ENCODE results near the gene CDH12. TPM values are rescaled to one million over a fixed set of nuclear protein-coding genes. Genes with fewer than 3 reads are reported as not detected.

CDH12 gene
- total RNA-seq, 1 experiment from 2014 or later, result not detected

DNA sequence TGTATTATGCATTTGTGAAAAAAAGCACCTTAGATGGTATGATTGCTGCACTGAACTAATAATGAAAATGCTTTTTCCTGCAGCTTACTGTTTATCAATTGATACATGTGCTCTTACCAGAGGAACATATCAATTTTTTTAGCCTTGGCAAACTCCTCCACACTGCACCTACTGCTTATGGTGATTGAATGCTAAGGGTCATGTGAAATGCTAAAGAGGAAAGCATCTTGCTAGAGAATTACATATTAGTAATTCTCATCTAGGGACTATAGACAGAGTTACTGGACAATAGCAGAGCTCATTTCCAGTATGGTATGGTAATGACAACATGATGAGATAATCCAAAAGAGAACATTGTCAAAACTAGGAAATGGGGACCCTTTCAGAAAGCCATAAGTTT, 817.1 kb downstream of the CDH12 start:
- Histone ChIP-seq H3K27ac (ENCODE audit: low read depth, low read length) (no peak overlapping the region), H3K9me2 (ENCODE audit: insufficient read depth) (no peaks in the 10 kb centered on the region), H3K9ac (ENCODE audit: low read length) (no peak overlapping the region), H3K79me2 (ENCODE audit: insufficient read depth, low read length) (no peaks in the 10 kb centered on the region), H3K4me1 (ENCODE audit: control insufficient read depth in 1 of 2, insufficient read depth in 2 of 2, low read length in 2 of 2) (no peaks in the 10 kb centered on the region), H3K4me3 (replicated peaks in 1 of 2; ENCODE audit: low read depth in 1 of 2, low read length in 2 of 2) (no peak overlapping the region), H2AFZ (ENCODE audit: low read depth, low read length, poor library complexity, severe bottlenecking) (no peak overlapping the region), H3K4me2 (ENCODE audit: low read length) (no peak overlapping the region), H3K36me3 (ENCODE audit: control insufficient read depth in 1 of 2, insufficient read depth in 2 of 2, low read length in 2 of 2) (no peaks in the 10 kb centered on the region), H3K27me3 (ENCODE audit: insufficient read depth, low read length) (no peaks in the 10 kb centered on the region), H3K9me3 (ENCODE audit: control insufficient read depth in 1 of 2, insufficient read depth in 1 of 2, low read depth in 1 of 2, low read length in 2 of 2) (peaks cover 13 to 35% of the 10 kb centered on the region in 2 experiments; a peak in 2 of 4 replicates), H4K20me1 (ENCODE audit: insufficient read depth) (no peaks in the 10 kb centered on the region)
- POLR2A ChIA-PET, result no interaction called here
- RAD21 ChIA-PET (ENCODE audit: low non-redundant PET in 1 of 2, low total read pairs in 2 of 2, uncharacterized antibody in 2 of 2, unreplicated experiment in 2 of 2), result no interaction called here
- no peak for DNase-seq (ENCODE audit: low read depth, low spot score)
- CTCF ChIA-PET, result no interaction called here
- TF ChIP-seq, protein P1, sequence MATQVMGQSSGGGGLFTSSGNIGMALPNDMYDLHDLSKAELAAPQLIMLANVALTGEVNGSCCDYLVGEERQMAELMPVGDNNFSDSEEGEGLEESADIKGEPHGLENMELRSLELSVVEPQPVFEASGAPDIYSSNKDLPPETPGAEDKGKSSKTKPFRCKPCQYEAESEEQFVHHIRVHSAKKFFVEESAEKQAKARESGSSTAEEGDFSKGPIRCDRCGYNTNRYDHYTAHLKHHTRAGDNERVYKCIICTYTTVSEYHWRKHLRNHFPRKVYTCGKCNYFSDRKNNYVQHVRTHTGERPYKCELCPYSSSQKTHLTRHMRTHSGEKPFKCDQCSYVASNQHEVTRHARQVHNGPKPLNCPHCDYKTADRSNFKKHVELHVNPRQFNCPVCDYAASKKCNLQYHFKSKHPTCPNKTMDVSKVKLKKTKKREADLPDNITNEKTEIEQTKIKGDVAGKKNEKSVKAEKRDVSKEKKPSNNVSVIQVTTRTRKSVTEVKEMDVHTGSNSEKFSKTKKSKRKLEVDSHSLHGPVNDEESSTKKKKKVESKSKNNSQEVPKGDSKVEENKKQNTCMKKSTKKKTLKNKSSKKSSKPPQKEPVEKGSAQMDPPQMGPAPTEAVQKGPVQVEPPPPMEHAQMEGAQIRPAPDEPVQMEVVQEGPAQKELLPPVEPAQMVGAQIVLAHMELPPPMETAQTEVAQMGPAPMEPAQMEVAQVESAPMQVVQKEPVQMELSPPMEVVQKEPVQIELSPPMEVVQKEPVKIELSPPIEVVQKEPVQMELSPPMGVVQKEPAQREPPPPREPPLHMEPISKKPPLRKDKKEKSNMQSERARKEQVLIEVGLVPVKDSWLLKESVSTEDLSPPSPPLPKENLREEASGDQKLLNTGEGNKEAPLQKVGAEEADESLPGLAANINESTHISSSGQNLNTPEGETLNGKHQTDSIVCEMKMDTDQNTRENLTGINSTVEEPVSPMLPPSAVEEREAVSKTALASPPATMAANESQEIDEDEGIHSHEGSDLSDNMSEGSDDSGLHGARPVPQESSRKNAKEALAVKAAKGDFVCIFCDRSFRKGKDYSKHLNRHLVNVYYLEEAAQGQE (IDR thresholded peaks at IDR 0.05; ENCODE audit: low read depth), result no peak
- TF ChIP-seq SIN3A (IDR thresholded peaks at IDR 0.05; ENCODE audit: low read depth), result no peak
- TF ChIP-seq CBX3 (IDR thresholded peaks at IDR 0.05; ENCODE audit: low read depth), result no peak
- TF ChIP-seq POLR2A (IDR thresholded peaks at IDR 0.05; ENCODE audit: borderline replicate concordance, extremely low read depth, insufficient read depth, insufficient read length), result no peak
- no peak for TF ChIP-seq YY1 (IDR thresholded peaks at IDR 0.05; ENCODE audit: extremely low read depth, insufficient replicate concordance, low read depth, low read length)
- TF ChIP-seq ZNF274 (IDR thresholded peaks at IDR 0.05; ENCODE audit: low read depth, low read length), result no peak
- no peak for TF ChIP-seq ZFX (IDR thresholded peaks at IDR 0.05)
- TF ChIP-seq, protein P2, sequence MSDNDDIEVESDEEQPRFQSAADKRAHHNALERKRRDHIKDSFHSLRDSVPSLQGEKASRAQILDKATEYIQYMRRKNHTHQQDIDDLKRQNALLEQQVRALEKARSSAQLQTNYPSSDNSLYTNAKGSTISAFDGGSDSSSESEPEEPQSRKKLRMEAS (IDR thresholded peaks at IDR 0.05), result no peak
- TF ChIP-seq EZH2phosphoT487 (IDR thresholded peaks at IDR 0.05; ENCODE audit: borderline replicate concordance), result no peak
- TF ChIP-seq CTCF (IDR thresholded peaks at IDR 0.05 in 2 of 3, conservative IDR thresholded peaks at IDR 0.05 in 1 of 3; ENCODE audit: borderline replicate concordance in 1 of 3, insufficient read depth in 1 of 3, low read depth in 2 of 3, low read length in 2 of 3), result no peak
- TF ChIP-seq ATF3 (IDR thresholded peaks at IDR 0.05), result no peak
- no peak for TF ChIP-seq CEBPB (IDR thresholded peaks at IDR 0.05; ENCODE audit: low read depth)
- no peak for TF ChIP-seq POLR2AphosphoS5 (IDR thresholded peaks at IDR 0.05; ENCODE audit: low read depth, low read length)
- TF ChIP-seq TCF7L2 (IDR thresholded peaks at IDR 0.05; ENCODE audit: borderline replicate concordance, extremely low read depth, insufficient read depth, insufficient read length), result no peak
- TF ChIP-seq EGR1 (IDR thresholded peaks at IDR 0.05; ENCODE audit: low read depth), result no peak
- intact Hi-C loops (cut with micrococcal nuclease), result no loop called here
- ATAC-seq, result no peak
- no TSS peak for BruUV-seq (replicated peaks)
